HL-60/S4 treated with retinoic acid at 250 ng/mL for 4 days and 3 days (cell line): ENCODE measurements around the gene EXOC2.
"Not testable (repeated sequence)": the region's sequence is repeated elsewhere in the genome, so short reads cannot be mapped to it uniquely, and the experiment has no call there.

Source experiments
- in situ Hi-C: fragments of 300-500 bp; cut with MboI; formaldehyde crosslinking; loops from 2 replicates; pipeline ENCODE4 v1.7.0; 2022; ENCODE audit warnings: low sequenced_read_pairs

The EXOC2 gene

GRCh38 chr6:710601-711571 lies 17.9 kb upstream of the EXOC2 start:
- in situ Hi-C loops, result no loop called here

DNA sequence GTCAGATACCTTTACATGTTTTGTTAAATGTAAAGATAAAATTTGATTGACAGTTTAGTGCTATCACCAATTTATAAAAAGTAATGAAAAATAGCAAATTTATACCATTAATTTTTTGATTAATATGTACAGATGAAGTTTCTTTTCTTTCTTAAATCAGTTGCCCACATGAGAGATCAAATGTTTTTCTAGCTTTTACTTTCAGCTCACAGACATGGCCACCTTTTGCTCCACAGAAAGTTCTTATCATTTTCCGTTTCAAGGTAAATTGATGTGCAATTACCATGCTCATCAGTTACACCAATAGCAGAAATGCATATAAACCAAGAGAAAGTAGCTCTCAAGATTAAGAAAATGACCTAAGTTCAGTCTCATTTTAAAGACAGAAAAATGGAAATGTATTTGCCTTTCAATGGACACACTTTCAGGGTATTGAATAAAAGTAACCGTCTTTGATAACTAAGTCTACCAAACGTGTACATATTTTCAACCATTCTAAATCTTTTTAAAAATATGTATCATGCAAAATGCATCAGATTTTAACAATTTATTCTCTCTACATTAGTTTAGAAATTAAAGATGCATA lies 16.6 kb upstream of the EXOC2 start:
- in situ Hi-C loops, result no loop called here

DNA sequence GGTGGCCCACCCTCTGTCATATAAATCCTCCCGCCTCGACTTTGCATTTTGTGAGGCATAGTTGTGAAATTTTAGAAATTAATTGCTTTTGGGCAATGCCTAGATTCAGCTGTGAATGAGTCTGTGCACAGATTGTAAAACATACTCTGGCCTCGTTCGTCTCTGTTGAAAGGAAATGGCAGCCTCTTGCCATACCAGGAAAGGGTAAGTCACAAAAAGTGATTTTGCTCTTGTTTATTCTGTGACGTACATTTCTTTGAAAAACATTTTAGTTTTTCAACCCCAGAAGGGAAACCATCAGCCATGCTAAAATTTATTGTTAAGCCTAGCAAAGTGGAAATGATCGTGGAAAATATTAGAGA lies 15.3 kb upstream of the EXOC2 start:
- in situ Hi-C loops, result no loop called here

DNA sequence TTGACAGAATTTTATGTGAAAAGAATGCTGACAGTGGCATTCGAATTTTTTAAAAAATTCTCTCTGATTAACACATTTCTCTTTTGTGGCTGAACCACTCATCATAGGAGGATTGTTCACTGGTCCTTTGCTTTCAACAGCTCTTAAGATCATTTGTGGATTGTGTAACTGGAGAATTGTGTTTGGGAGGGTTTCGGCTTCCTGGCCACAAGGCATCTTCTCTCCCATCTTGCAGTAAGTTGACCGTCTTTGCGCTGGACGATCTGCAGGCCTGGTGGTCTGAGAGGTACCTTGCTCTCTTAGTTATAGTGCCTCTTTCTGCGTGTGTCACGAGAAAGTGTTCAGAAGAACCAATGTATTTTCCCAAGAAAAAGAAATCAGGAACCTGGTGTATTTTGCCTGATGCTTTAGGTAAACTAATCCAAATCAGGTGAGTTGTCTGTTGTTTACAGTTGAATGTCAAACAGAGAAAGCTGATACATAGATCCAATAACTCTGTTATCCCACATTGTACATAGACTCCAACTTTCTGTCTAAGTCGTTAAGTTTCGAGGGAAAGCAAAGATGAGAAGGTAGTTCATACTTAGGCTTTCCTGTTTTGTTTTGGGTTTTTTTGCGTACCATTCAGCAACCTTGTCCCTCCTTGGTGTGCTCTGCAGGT lies 14.8 kb upstream of the EXOC2 start:
- in situ Hi-C loops, result no loop called here

GRCh38 chr6:706819-707381 lies 14.0 kb upstream of the EXOC2 start:
- in situ Hi-C loops, result no loop called here

DNA sequence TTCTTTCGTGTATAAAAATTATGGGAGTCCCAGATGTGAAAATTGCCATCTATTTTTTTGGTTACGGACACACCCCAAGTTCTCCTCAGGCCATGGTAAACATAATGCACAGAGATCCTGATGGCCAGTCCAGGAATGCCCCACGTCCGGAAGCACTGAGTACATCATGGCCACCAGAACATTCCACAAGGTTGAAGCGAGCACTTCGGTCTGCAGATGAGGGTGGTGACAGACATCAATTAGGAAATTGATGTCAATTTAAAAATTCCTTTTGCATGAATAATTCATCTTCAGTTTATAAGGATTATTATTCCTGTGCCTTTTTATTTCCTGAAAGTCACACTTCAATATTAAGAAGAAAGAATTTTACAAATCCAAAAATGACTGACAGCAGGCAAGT lies 13.2 kb upstream of the EXOC2 start:
- in situ Hi-C loops, result no loop called here

- in situ Hi-C loops, result no loop called here
Observed at GRCh38 chr6:705047-705446, 12.1 kb upstream of the EXOC2 start.

DNA sequence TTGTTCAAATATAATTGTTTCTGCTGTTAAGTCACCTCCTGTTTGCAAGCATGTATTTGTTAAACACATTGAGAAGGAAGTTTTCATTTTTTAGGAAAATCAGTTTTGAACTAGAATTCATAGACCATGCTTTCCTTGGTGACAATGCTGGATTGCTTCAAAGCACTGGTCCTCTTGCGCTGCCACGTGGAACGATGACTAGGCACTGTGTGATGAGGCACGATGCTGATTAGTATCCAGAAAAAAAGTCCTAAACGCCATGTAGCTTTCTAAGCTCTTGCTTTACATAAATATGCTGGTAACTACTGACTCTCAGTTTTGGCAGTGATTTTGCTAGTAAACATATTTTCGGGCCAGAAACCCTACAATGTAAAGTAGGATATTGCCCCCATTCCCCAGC lies 11.1 kb upstream of the EXOC2 start:
- in situ Hi-C loops, result no loop called here

DNA sequence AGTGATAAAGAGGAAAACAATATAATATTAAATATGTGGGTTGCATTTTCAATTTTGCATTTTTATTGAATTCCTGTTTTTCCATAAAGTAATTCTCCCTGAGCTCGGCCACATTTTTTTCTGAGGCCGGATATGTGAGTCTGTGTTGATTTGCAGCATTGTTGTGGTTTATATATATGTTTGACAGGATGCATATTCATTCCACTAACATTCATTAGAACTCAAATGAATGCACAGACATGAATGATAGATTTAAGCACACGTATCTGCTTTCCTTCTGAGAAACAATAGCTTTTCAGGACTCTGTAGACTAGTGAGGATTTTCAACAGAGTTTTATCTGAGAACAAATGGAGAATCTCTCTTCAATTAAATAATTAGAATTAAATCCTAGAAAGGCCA lies 10.6 kb upstream of the EXOC2 start:
- in situ Hi-C loops, result no loop called here

DNA sequence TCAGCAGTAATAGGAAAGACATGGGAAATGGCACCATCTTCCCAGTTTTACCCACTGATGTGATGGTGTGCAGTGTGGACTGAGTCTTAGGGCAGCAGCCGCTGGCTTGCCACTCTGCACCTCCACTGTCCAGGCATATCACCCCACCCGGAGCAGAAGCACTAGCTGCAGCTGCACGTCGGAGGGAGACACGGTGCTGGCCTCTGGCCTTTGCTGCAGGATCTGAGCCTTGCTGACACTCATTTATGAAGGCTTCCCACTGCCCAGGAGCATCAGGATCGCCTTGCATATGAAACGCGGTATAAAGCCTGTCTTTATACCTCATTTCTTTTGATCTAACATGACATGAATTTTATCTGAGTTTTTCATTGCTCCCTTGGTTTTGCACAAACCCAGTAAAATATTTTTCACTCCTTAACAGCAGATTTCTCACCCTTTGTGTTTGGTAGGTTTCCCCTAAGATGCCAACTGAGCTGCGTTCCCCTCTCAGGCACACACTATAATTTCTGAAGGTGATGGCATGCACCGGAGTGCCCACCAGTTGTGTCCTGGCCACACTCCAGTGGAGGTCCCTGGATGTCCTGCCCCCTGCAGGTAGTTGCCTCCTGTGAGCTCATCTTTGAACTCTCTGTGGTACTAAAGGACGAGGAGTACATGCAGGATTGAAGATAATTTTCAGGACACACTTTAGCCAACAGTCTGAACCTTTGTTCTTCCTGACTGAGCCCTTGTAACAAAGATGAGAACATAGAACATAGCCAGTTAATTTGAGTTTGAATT lies 9.0 kb upstream of the EXOC2 start:
- in situ Hi-C loops, result no loop called here

- in situ Hi-C loops, result no loop called here
Observed at GRCh38 chr6:701215-701614, 8.3 kb upstream of the EXOC2 start.

DNA sequence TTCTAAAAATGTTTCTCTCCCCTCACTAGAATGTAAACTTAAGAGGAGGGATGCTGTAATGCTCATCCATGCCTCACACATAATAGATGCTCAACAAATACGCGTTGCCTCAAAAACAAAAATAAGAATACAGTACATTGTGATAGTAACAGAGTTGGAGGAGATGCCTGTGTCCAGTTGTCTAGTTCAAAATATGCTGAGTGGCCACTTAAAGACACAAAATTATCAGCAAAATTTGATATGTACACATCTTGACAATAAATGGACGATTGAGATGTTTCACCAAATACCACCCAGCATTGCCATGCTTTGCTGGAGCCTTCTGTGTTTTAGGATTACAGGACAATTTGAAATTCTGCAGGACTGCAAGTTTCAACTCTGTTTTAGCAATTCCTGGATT lies 7.6 kb upstream of the EXOC2 start:
- in situ Hi-C loops, result no loop called here

DNA sequence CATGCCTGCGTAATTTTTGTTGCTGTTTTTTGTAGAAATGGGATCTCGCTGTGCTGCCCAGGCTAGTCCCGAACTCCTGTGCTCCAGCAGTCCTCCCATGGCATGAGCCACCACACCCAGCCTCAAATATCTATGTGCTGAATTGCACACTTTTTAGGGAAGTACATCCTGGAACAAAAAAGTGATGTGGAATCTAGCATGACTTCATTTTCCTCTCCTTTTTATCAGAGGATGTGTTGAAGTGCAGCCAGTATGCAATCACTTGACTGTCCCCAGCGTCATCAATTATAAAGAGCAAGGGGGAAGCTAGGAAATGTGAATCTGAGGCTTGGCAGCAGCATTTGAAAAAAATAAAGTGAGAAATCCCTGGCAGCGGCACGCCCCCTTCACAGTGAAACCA lies 6.4 kb upstream of the EXOC2 start:
- in situ Hi-C loops, result no loop called here

DNA sequence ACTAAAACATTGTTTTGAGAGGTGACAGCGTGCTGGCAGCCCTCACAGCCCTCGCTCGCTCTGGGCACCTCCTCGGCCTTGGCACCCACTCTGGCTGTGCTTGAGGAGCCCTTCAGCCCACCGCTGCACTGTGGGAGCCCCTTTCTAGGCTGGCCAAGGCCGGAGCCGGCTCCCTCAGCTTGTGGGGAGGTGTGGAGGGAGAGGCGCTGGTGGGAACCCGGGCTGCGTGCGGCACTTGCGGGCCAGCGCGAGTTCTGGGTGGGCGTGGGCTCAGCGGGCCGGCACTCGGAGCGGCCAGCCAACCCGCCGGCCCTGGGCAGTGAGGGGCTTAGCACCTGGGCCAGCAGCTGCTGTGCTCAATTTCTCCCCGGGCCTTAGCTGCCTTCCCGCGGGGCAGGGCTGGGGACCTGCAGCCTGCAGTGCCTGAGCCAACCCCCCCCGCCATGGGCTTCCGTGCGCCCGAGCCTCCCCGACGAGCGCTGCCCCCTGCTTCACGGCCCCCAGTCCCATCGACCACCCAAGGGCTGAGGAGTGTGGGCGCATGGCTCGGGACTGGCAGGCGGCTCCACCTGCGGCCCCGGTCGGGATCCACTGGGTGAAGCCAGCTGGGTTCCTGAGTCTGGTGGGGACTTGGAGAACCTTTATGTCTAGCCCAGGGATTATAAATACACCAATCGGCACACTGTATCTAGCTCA lies 1.6 kb upstream of the EXOC2 start:
- in situ Hi-C loops, result not testable (repeated sequence)

- in situ Hi-C loops, result no loop called here
Observed at GRCh38 chr6:693723-694009, 727 bp upstream of the EXOC2 start.

GRCh38 chr6:692356-692851 lies 535 bp downstream of the EXOC2 start:
- in situ Hi-C loops, result no loop called here

DNA sequence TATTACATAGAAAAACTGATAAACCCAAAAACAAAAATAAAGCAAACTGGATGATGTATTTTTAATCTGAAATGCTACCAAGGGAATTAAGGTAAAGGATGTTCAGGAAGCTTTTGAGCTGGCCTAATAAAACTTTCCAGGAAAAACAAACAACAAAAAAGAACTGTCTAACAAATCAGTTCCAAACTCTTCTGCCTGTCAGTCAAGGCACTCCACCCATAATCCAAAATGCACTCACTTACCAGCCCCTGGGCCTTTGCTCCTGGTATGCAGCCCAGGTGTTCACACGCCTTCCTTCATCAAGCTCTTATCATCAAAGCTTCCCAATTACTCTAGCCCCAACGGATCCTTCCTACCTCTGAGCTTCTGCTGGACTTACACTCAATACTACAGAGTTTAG lies 3.7 kb downstream of the EXOC2 start:
- in situ Hi-C loops, result no loop called here

DNA sequence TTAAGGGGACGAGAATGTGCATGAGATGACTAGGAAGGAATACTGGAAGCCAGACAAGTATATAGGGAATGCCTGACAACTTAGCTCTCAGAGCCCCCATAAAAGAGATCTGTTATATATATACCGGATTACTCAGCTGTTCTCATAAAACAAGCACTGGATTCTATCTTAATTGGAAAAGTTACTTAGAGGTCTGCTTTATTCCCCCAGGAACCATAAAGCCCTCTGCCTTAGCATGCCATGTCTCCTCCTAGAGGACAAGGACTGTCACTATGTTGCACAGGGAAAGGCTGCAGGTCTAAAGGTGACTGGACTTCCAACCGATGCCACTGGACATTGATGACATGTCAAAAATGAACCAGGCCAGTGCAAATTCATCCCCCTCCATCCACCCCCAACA lies 6.4 kb downstream of the EXOC2 start:
- in situ Hi-C loops, result no loop called here

DNA sequence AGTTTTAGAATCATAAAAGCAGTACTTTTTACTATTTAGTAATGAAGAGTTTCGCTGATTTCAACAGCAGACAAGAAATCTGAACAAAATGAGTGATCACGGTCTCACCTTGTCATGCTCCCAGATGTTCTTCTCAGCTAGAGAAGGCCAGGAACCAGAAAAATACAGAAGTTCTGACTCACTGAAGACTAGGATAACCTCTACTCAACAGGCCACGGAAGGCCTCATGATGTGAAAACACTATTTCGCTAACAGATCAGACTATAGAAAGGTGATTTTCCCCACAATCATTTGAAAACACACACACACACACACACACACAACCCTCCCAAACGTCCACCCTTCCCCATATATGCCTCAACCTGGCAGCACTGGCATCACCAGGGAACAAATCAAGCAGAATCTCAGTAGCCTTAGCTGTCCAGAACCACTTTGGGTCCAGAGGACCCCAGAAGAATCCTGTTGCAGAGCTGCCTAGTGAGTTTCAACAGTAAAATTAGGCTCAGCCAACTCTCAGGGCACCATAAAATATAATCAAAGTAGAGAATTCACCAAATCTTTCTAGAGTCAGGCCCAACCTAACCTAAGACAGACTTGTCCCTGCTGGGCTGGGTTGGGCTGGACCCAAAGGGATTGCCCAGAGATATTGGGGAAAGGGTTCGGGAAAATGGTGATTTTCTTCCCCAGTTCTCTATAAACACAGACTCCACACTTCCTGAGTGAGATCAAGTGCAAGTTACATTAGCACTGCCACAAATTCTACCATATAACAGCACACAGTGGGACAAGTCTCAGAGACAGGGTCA lies 7.9 kb downstream of the EXOC2 start:
- in situ Hi-C loops, result no loop called here
